Measurements from ENCODE around the gene CAMTA1.

The CAMTA1 gene

GRCh38 chr1:7561936-7562728 is 776.9 kb downstream of the CAMTA1 start:
- TF ChIP-seq CTCF (conservative IDR thresholded peaks at IDR 0.05; ENCODE audit: low read depth, low read length), result no peak
- H3K4me3 ChIP-seq (ENCODE audit: low read depth, low read length), result no peak overlapping the region
- no peak for DNase-seq (ENCODE audit: low read depth)

- no peak overlapping the region for H3K4me3 ChIP-seq (ENCODE audit: low read depth, low read length)
- TF ChIP-seq CTCF (conservative IDR thresholded peaks at IDR 0.05; ENCODE audit: low read depth, low read length), result no peak
- DNase-seq (ENCODE audit: low read depth), result no peak
Measured at GRCh38 chr1:7562729-7563605, 777.7 kb downstream of the CAMTA1 start.

- TF ChIP-seq CTCF (conservative IDR thresholded peaks at IDR 0.05; ENCODE audit: low read depth, low read length), result no peak
- DNase-seq (ENCODE audit: low read depth), result no peak
- H3K4me3 ChIP-seq (ENCODE audit: low read depth, low read length), result no peak overlapping the region
Measured at GRCh38 chr1:7564137-7564536, 778.9 kb downstream of the CAMTA1 start.

GRCh38 chr1:7565099-7565750 is 780.0 kb downstream of the CAMTA1 start:
- no peak overlapping the region for H3K4me3 ChIP-seq (ENCODE audit: low read depth, low read length)
- no peak for DNase-seq (ENCODE audit: low read depth)
- TF ChIP-seq CTCF (conservative IDR thresholded peaks at IDR 0.05; ENCODE audit: low read depth, low read length), result no peak

GRCh38 chr1:7566417-7567375 is 781.4 kb downstream of the CAMTA1 start:
- TF ChIP-seq CTCF (conservative IDR thresholded peaks at IDR 0.05; ENCODE audit: low read depth, low read length), result no peak

GRCh38 chr1:7567376-7567775 is 782.1 kb downstream of the CAMTA1 start:
- no peak for TF ChIP-seq CTCF (conservative IDR thresholded peaks at IDR 0.05; ENCODE audit: low read depth, low read length)
- H3K4me3 ChIP-seq (ENCODE audit: low read depth, low read length), result no peak overlapping the region
- DNase-seq (ENCODE audit: low read depth), result no peak

More at GRCh38 chr1:7566417-7567375, 781.4 kb downstream of the CAMTA1 start:
- no peak for DNase-seq (ENCODE audit: low read depth)
- H3K4me3 ChIP-seq (ENCODE audit: low read depth, low read length), result no peak overlapping the region

Data from choroid plexus epithelial cell (primary cell).